Superior temporal gyrus (tissue), 1 donor: Measurements from ENCODE around the gene LPO.
A peak's percentile ranks its signal among the peaks of the same experiment; 100 is the strongest.

ENCODE experiments used
- DNase-seq: peaks from one replicate; pipeline ENCODE4 v3.0.0-alpha.2; 2016; ENCODE audit errors: extremely low spot score

Gene LPO

DNA sequence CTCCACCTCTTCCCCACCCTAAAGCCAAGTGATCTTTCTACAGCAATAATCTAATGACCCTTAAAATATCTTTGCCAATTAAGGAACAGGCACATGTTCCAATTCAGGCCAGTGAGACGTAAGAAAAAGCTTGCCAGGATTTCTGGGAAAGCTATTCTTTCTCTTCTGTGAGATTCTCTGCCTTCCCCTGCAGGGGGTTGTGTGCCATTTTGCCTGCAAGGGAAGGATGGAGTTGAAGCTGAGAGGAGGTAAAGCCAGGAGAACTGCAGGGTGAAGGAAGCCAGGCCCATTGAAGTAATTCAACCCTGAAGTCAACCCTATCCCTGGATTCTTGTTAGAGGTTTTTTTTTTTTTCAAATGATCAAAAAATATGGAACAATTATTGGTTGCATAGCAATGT, 9.0 kb upstream of the LPO start:
- DNase-seq = no peak

DNA sequence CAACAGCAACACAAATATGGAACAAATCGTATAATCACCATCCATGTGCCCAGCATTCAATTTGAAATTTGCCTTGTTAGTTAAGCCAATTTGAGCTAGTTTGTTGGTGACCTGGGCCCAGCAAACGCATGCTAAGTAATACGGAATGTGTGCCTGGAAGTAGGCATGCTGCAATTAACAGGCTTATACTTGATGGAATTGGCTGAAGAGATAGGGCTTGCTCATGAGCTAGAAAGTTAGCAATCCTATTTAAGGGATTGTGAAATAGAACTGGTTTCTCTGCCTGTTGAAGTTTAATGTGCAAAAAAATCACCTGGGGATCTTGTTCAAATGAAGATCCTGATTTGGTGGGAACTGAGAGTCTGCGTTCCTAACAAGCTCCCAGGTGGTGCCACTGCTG, 8.5 kb upstream of the LPO start:
- DNase-seq = no peak

DNA sequence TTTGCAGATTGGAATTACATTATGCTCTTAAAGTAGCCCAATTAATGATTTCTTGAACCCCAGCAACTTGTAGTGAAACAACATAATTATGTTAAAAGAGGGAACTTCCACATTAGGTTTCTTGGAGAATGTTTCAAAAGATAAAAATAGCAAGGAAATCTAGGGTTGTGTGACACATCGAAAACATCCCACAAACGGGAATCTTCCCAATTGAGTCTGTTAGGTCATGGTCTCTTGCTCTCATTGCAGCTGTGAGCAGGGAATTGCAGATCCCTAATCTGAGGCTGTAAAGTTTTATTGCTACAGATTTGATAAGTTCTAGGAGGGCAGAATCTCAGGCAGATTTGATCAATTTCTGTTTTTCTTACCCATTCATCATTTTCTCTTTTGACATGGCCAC, 6.7 kb upstream of the LPO start:
- DNase-seq = no peak

DNA sequence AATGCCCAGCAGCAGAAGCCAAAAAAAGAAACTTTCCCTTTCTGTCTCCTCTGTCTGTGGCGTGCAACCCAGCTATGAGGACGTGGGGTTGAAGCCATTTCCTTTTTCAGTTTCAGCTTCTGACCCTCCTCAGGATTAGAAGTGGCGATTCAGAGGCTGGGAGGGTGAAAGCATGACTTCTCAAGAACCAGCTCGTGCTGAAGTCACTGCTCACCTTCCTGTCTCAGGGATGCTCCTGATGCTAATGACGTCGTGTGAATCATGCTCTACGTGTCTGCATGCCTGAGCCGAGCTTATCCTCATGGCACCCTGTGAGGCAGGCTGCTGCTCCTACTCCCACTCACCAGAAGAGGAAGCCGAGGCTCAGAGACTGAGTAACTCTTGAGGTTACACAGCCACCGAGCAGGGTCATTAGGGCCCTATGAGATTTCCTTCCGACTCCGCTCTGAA, 5.7 kb upstream of the LPO start:
- DNase-seq = no peak

DNA sequence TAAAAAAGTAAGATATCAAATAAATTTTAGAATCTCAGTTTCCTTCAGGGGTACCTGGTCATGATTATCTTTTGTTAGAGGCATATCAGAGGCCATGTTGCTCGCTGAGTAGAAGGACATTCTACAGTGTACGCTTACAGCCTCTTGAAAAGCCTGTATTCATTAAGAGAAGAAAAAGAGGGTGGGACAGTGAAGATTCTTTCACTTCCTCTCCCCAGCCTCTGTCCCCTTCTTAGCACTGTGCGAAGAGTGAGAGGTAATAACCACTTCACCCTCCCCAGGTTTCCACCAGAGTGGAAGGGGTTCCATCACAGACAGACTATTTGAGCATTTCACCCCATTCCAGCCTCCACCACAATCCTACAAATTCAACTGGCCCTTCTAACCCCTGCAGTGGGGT, 4.8 kb upstream of the LPO start:
- DNase-seq = no peak

DNA sequence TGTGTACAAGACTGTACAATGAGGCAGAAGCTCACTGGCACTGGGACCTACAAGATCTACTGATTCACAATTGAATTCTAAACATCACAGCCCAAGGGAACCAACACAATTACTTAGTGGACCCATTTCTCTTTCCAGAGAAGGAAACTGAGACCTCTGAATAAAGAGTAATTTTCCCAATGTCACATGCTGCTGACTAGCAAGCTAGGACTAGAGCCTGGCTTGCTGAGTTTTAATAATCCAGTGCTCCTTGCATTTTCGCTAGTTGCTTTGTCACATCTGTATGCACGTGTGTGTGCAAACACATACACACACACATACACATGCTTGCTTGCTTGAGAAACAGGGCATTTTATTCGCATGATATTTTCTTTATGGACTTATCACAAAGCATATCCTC, 3.9 kb upstream of the LPO start:
- DNase-seq = no peak

DNA sequence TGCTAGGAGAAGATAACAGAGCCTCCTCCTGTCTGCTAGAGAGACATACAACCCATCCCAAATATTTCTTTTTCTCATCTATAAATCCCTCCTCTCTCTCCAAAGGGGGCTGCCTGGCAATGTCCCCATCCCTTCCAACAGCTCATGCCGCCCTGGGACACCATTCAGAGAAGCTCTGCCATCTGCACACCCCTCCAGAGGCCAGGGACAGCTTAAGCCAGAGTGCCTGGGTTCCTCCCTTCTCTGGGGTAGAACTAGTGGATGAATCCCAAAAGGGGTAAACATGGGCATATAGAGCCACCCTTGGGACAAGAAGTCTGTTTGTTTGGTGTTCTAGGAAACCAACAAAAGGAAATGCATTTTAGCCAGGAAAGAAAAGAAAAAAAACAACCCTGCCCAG, 2.6 kb upstream of the LPO start:
- DNase-seq = no peak

DNA sequence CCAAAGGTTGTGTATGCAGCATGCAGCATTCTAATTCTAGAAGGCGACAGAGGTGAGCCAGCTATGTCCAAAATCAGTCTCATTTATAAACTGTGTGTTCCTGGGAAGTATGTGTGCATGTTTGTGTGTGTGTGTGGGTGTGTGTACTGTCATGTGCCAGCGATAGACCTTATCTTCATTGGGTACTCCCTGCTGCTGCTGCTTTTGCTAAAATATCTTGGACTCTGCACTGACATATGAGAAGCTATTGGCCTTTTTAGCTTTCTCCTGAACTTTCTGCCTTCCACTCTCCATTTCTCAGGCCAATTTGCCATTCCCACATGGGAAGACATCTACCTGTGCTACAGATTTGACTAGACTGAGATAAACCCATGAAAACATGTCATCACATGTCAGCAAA, 2.0 kb upstream of the LPO start:
- no peak for DNase-seq

DNA sequence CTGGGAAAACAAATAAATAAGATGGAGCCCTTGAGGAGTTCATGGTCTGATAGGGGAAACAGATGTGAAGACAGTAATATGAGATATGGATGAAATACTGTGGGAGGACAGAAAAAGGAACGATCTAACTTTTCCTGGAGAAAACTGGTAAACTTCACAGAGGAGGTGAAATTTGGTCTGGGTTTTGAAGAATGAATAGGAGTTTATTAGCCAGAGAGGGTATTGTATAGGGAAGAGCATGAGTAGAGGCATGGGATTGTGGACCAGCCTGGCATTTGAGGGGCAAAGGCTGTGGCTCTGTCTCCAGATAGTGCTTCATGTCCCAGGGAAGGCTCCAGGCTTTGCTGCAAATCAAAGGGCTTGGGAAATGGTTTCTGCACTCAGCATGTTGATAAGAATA, 1.6 kb downstream of the LPO start:
- DNase-seq = no peak

DNA sequence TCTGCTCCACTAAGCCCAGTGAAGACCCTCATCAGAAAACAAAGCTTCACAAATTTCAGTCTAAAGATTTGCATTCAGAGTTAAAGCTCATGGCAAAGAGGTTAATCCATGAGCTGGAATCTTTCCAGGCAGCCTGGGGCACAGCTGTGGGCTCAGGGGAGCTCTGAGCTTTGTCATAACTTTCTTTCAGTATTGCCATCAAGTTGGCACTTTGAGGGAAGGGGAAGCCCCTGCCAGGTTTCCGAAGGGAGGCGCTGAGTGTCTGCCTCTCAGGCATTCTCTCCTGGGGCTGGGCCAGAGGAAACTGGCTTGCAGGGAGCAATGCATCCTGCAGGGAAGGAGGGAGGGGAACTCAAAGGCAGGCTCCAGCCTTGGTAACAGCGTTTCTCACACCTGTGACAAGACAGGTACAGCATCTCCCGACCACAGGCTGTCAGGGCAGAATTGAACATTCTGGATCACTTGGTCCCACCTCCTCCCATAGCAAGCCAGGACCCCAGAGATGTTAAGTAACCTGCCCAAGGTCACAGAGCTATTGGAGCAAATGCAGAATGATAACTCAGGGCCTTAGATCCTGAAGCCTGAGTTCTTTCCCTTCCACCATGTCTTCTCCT, 3.9 kb downstream of the LPO start:
- no peak for DNase-seq

DNA sequence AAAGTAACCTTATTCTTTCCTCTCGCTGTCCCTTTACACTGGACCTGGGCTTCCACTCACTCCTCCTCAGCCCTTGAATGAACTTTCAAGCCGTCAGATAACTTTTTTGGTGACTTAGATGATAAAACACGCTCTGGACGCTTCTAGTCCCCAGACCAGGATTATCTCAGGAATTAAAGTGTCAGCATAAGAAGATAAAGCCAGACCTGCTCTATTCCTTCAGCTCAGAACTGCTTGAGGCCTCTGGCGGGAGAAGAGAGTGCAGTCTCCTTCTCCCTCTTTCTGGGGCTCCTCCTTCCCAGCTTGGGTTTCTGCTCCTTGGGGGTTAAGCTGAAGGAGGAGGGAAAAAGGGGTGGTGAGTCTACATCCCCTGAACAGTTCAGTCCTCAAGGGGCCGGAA, 6.6 kb downstream of the LPO start:
- DNase-seq = no peak

DNA sequence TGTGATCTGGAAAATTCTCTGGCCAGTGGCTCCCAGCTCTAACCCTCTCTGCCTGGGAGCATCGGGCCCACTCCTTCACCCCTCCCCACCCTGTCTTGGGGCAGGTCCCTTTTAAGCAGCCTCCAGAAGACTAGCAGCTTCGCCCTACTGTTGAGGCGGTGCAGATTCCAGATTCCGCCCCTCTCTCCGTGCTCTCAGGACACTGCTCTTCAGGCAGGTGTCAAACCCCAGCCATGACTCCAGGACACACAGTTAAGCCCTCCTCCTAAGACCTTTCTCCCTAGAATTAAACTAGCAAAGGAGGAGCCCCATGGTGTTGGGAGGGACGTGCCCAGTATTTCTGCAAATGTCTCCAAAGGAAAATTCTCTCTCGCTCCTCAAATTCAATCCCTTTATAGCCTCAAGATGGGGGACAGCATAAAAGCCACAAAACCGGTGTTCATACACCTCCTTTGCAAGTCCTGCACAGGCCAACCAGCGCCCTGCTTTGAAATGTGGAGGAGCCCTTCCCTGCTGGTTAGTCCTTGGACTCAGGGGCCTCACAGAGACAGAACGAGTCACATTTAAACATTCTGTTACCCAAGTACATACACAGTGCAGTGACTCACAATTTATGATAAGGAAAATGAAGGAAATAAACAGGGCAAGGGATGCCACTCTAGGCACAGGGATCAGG, 7.2 kb downstream of the LPO start:
- DNase-seq = no peak

DNA sequence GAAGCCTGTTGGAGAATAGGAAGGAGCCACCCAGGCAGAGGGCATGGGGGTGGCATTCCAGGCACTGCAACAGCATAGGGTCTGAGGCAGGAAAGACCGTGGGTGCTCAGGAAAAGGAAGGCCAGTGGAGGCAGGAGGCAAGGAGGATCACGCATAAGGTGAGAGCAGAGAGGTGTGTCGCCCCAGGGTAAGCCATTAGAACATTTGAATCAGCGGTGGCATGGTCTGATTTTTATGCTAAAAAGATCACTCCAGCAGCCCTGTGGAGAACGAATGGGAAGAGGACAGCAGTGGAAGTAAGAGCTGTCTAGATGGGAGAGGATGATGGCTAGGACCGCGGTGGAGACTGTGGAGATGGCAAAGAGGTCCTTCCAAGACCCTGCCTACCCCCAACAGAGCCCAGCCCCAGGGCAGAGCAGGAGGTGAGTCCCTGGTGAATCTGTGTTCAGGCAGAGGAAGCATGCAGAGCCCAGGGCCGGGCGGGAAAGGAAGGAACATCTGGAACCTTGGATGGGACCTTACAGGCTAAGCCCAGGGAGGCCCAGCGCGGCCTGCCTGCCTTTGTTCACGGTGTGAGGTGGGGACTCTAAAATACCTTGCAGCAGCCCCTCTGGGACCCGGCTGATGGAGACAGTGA, 7.8 kb downstream of the LPO start:
- DNase-seq = no peak

DNA sequence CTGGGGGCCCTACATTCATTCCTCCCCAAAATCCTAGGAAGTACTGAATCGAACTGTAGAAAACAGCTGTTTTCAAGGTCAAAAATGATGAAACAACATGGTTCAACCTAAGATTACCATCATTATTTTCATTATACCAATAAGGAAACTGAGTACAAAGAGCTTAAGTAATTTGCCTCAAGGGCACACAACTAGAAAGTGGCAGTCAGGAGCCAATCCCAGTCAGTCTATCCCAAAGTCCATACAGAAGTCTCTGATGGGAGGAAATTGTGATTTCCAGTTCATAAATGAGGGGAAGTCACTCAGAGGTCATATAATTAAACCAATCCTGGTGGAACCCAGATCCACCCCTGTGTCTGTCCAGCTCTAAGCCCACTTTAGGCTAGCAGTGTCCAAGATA, 8.4 kb downstream of the LPO start:
- no peak for DNase-seq

DNA sequence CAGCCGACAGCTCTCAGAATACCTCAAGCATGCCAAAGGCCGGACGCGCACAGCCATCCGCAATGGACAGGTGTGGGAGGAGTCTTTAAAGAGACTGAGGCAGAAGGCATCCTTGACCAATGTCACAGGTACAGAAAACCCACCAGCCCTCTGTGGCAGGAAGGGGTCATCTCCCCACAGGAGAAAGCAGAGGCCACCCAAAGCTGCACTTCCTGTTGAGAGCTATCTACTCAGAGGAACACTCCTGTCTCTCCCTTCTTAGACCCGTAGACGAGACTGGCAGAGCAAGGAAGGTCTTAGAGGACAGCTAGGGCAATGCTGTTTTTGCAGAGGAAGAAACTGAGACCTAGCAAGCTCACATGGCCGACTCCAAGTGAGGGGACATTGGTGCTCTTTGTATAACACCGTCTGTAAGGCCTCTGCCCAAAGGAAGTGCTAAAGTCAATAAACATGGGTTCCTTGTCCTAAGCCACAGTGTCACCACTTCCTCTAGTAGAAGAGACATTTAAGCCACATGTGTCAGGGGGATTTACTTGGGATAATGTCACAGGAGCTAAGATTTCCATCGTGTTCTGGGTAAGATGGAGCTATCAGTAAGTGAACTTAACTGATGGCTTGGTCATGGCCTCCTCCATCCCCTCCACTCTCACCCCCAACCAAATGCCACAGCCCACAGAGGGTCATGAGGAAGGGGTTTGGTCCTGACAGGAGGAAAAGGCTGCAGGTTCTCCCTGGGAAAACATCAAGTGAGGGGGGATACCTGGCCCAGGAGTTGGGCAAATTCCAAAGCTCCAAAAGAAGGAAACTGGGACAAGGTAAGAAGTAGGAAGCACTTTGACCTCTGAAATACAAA, 9.4 kb downstream of the LPO start:
- DNase-seq = no peak

DNA sequence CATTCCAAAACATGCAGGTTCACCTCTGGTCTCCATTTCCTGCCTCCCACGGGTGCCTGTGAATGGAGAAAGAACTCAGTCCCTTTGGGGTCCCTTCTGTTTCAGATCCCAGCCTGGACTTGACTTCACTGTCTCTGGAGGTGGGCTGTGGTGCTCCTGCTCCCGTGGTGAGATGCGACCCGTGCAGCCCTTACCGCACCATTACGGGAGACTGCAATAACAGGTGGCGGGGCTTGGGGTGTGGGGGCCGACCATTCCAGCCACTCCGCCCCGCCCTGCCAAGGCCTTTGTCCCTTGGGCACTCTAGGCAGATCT, 10.5 kb downstream of the LPO start:
- DNase-seq = no peak

DNA sequence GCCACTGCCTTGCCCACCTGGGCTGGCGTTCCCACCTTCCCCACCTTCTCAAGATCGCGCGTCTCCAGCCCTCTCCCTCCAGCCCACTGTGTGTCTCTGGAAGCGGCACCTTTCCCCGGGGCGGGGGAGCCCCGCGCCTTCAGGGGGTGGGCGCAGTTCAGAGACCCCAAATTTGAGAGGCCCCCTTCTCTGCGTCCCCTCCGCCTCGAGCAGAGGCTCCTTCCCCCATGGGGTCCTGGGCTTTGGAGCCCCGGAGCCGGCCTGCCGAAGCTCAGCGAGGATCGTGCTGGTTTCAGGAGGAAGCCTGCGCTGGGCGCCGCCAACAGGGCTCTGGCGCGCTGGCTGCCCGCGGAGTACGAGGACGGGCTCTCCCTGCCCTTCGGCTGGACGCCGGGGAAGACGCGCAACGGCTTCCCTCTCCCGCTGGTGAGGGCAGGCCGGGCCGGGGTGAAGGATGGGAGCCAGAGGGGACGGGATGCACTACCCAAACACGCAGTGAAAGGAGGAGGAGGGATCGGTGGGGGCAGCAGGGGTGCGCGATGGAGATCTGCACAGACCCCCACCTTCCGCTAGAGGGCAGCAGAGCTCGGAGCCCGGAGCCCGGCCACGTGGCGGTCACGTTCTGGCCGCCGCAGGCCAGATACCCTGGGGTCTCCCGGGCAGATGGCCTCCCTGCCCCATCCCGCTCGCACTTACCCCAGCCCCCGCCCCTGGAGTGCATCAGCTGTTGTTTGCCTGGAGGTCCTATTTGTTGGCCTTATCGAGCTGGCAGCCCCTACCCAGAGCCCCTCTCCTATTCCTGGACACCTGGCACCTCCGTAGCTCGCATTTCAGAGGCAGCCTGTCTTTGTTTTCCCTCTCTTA, 11.1 kb downstream of the LPO start:
- peak; percentile 73 for DNase-seq

DNA sequence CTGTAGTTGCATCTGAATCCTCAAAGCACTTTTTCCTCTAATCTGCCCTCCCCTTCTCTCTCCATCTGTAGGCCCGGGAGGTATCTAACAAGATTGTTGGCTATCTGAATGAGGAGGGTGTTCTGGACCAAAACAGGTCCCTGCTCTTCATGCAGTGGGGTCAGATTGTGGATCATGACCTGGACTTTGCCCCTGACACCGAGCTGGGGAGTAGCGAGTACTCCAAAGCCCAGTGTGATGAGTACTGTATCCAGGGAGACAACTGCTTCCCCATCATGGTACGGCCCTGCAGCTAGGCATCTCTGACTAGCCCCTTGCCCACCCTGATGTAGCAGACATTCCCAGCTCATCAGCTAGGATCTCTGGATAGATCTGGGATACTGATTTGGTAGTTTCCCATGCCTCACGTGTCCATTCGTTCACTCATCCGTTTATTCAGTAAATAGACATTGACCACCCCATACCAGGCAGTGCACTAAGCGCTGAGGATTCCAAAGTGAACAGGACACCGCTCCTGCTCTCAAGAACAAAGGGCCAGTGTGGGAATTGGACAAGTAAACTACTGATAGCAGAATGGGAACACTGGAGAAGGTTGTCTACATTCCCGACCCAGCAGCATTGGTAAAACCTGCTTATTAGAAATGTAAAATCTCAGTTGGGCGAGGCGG, 12.1 kb downstream of the LPO start:
- no peak for DNase-seq

DNA sequence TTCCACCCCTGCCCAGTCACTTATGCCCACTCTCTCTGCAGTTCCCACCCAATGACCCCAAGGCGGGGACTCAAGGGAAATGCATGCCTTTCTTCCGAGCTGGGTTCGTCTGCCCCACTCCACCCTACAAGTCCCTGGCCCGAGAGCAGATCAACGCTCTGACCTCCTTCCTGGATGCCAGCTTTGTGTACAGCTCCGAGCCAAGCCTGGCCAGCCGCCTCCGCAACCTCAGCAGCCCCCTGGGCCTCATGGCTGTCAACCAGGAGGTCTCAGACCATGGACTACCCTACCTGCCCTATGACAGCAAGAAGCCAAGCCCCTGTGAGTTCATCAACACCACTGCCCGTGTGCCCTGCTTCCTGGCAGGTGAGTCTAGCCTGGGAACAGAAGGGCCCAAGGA, 13.8 kb downstream of the LPO start:
- DNase-seq = no peak

DNA sequence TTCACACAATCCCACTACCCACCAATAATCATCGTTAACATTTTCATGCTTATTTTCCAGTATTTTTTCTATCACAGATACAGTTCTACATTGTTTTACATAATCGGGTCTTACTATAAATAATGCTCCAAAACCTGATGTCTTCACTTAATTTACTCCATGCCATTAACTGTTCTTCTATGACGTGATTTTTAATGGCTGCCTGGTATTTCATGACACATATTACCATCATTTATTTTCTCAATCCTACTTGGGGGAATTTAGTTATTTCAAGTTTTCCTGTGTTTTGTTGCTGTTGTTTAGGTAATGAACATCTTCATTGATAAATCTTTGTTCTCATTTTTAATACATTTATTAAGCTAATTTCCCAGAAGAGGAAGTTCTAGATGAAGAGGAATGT, 14.7 kb downstream of the LPO start:
- no peak for DNase-seq

DNA sequence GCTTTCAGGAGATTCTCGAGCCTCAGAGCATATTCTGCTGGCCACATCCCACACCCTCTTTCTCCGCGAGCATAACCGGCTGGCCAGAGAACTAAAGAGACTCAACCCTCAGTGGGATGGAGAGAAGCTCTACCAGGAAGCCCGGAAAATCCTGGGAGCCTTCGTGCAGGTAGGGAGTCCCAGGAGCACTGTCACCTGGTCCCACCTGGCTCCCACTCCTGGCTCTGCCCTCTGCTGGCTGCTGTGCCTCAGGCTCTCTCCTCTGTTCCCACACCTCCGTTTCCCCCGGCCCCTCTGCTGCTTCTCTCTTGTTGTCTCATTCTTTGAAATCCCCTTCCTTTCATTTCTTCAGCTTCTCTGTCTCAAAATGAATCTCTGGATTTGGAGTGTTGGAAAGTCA, 16.4 kb downstream of the LPO start:
- DNase-seq = no peak
